Uterus (tissue), 4 donors: ENCODE results near the gene ALDH8A1. TPM values are rescaled to one million over a fixed set of nuclear protein-coding genes. Genes with fewer than 3 reads are reported as not detected.

Source experiments
- DNase-seq, 2 donors: peaks; one replicate each; pipeline ENCODE4 v3.0.0-alpha.2; 2019 to 2020
- H3K27ac ChIP-seq, 2 donors: fragments of 200-600 bp; sonication (generic); 1 replicate in 1 of 2; 2 replicates in 1 of 2; pipeline ENCODE4 v1.5.1; 2016 to 2018
- H3K27me3 ChIP-seq, 2 donors: fragments of 200-600 bp; sonication (generic); one replicate each; pipeline ENCODE4 v1.5.1; 2018 to 2019; ENCODE audit warnings: control low read depth in 1 of 2
- H3K36me3 ChIP-seq, 2 donors: fragments of 200-600 bp; sonication (generic); one replicate each; pipeline ENCODE4 v1.5.1; 2019; ENCODE audit warnings: control low read depth in 1 of 2
- H3K4me1 ChIP-seq, 2 donors: fragments of 200-600 bp; sonication (generic); one replicate each; pipeline ENCODE4 v1.5.1; 2018 to 2019; ENCODE audit warnings: control low read depth in 1 of 2
- H3K4me3 ChIP-seq, 2 donors: fragments of 200-600 bp; sonication (generic); 1 replicate in 1 of 2; 2 replicates in 1 of 2; pipeline ENCODE4 v1.5.1; 2018 to 2019; ENCODE audit warnings: mild to moderate bottlenecking in 1 of 2
- H3K9me3 ChIP-seq, 2 donors: fragments of 200-600 bp; sonication (generic); one replicate each; pipeline ENCODE4 v1.5.1; 2019; ENCODE audit warnings: control low read depth in 1 of 2
- CTCF ChIP-seq, 4 experiments: fragments of 200-600 bp in 2 of 4; fragments of 450-650 bp in 2 of 4; sonication (generic) in 2 of 4; IDR thresholded peaks; one replicate each; pipeline ENCODE4 v1.5.1; 2016 to 2019; ENCODE audit warnings: antibody characterized with exemption in 4 of 4, mild to moderate bottlenecking in 2 of 4, moderate library complexity in 1 of 4
- POLR2A ChIP-seq, 2 donors: fragments of 450-650 bp; IDR thresholded peaks; one replicate each; pipeline ENCODE4 v1.6.1; 2016; ENCODE audit warnings: antibody characterized with exemption in 2 of 2, mild to moderate bottlenecking in 1 of 2, moderate library complexity in 1 of 2
- intact Hi-C: fragments of 100-400 bp; cut with DNase I; formaldehyde crosslinking; loops from one replicate; pipeline ENCODE4 v1.15.1; 2023; ENCODE audit warnings: low total_unique reads
- total RNA-seq, 4 donors: library from RNA; depleted of rRNA in 3 of 4; stranded (reverse); fragments of >200 nt in 3 of 4; gene quantifications; one replicate each; pipeline versions ENCODE4 v1.1.0 to v1.2.4, GENCODE V29; 2014 to 2023
- donor health status: DM: yes; HTN: yes; CAD: no.

ALDH8A1 gene
- total RNA-seq, 4 donors from 2014 or later, result 0.55 to 1.4 TPM; not detected in 2

GRCh38 chr6:134928151-134928900, 21.6 kb downstream of the ALDH8A1 start:
- no peak overlapping the region for H3K4me3 ChIP-seq
- no peak for DNase-seq
- TF ChIP-seq CTCF (IDR thresholded peaks at IDR 0.05) (no peak), POLR2A (IDR thresholded peaks at IDR 0.05) (no peak)
- no peaks in the 10 kb centered on the region for H3K27me3 ChIP-seq
- H3K9me3 ChIP-seq, result no peaks in the 10 kb centered on the region
- intact Hi-C loops, result no loop called here
- H3K36me3 ChIP-seq, result no peaks in the 10 kb centered on the region
- no peak overlapping the region for H3K27ac ChIP-seq
- H3K4me1 ChIP-seq, result no peaks in the 10 kb centered on the region

GRCh38 chr6:134925800-134926199, 24.1 kb downstream of the ALDH8A1 start:
- no peak overlapping the region for H3K4me3 ChIP-seq
- H3K27me3 ChIP-seq, result no peaks in the 10 kb centered on the region
- no peaks in the 10 kb centered on the region for H3K9me3 ChIP-seq
- intact Hi-C loops, result no loop called here
- no peak for DNase-seq
- no peaks in the 10 kb centered on the region for H3K36me3 ChIP-seq
- no peak overlapping the region for H3K27ac ChIP-seq
- TF ChIP-seq POLR2A (IDR thresholded peaks at IDR 0.05) (no peak), CTCF (IDR thresholded peaks at IDR 0.05) (no peak)
- H3K4me1 ChIP-seq, result no peaks in the 10 kb centered on the region

GRCh38 chr6:134921721-134922261, 28.1 kb downstream of the ALDH8A1 start:
- H3K4me1 ChIP-seq, result no peaks in the 10 kb centered on the region
- no peaks in the 10 kb centered on the region for H3K36me3 ChIP-seq
- no peak overlapping the region for H3K27ac ChIP-seq
- no peak overlapping the region for H3K4me3 ChIP-seq
- no peaks in the 10 kb centered on the region for H3K9me3 ChIP-seq
- no peak for TF ChIP-seq POLR2A (IDR thresholded peaks at IDR 0.05)
- no peak for TF ChIP-seq CTCF (IDR thresholded peaks at IDR 0.05)
- intact Hi-C loops, result no loop called here
- H3K27me3 ChIP-seq, result no peaks in the 10 kb centered on the region
- no peak for DNase-seq

GRCh38 chr6:134921276-134921675, 28.6 kb downstream of the ALDH8A1 start:
- intact Hi-C loops, result no loop called here
- no peaks in the 10 kb centered on the region for H3K9me3 ChIP-seq
- no peaks in the 10 kb centered on the region for H3K4me1 ChIP-seq
- no peak for DNase-seq
- no peak overlapping the region for H3K27ac ChIP-seq
- no peaks in the 10 kb centered on the region for H3K36me3 ChIP-seq
- no peak for TF ChIP-seq POLR2A (IDR thresholded peaks at IDR 0.05)
- no peak for TF ChIP-seq CTCF (IDR thresholded peaks at IDR 0.05)
- H3K27me3 ChIP-seq, result no peaks in the 10 kb centered on the region
- no peak overlapping the region for H3K4me3 ChIP-seq

DNA sequence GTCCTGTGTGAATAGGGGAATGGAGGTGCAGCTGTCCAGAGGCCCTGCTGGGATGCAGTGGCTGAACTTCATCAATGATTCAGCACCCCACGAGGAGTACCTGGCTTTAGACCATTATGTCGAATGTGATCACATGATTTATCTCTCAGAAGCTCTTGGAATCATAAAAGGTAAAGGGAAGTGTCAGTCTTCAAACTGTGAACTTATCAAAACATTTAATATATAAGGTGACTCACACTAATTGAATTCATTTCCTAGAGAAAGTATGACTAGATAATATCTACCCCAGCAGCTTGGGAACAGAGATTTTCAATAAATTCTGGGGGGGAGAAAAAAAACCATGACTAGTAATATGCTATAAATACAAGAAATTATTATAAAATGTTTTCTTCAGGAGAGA, 29.5 kb downstream of the ALDH8A1 start:
- Histone ChIP-seq H3K9me3 (no peaks in the 10 kb centered on the region), H3K4me1 (no peaks in the 10 kb centered on the region), H3K36me3 (no peaks in the 10 kb centered on the region), H3K27me3 (no peaks in the 10 kb centered on the region), H3K27ac (no peak overlapping the region), H3K4me3 (no peak overlapping the region)
- intact Hi-C loops, result no loop called here
- TF ChIP-seq POLR2A (IDR thresholded peaks at IDR 0.05), result no peak
- TF ChIP-seq CTCF (IDR thresholded peaks at IDR 0.05), result no peak
- DNase-seq, result no peak
